ENCODE measurements around the gene PLXNC1.

DNA sequence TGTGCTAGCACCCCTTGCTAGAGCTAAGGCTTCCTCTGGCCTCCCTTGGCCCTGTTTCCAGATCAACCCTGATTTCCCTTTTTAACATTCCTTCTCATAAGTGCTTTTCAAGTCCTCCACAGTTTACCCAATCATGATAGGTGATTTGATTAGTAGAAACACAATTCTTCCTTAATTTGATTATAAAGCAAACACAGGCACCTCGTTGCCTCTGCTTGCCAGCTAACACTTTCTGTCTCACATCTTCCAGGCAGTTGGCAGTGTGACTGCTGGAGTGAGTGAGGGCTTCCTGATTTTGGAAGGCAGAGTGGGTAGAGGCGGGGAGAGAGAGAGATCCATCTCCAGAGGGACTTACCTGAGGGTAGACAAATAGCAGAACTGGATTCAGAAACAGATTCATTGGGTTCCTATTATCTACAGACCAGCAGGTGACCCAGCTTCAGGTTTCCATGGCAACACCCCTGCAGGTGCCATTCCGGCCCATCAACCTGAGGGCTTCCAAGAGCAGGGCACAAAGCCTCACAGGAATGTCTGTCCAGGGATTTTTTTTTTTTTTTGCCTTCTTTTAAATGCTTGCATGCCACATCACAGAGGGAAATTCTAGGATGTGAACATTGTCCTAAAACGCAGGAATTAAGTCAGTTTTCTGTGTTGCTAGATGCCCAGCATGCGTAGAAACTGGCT lies 77.7 kb downstream of the PLXNC1 start:
- TF ChIP-seq, protein P1, sequence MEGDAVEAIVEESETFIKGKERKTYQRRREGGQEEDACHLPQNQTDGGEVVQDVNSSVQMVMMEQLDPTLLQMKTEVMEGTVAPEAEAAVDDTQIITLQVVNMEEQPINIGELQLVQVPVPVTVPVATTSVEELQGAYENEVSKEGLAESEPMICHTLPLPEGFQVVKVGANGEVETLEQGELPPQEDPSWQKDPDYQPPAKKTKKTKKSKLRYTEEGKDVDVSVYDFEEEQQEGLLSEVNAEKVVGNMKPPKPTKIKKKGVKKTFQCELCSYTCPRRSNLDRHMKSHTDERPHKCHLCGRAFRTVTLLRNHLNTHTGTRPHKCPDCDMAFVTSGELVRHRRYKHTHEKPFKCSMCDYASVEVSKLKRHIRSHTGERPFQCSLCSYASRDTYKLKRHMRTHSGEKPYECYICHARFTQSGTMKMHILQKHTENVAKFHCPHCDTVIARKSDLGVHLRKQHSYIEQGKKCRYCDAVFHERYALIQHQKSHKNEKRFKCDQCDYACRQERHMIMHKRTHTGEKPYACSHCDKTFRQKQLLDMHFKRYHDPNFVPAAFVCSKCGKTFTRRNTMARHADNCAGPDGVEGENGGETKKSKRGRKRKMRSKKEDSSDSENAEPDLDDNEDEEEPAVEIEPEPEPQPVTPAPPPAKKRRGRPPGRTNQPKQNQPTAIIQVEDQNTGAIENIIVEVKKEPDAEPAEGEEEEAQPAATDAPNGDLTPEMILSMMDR (IDR thresholded peaks at IDR 0.05; ENCODE audit: low read length): no peak
- TF ChIP-seq EZH2phosphoT487 (IDR thresholded peaks at IDR 0.05; ENCODE audit: low read length): no peak

Measured in MM.1S (cell line).